OCI-LY1 (cell line): ENCODE data around the gene GRIN2A.

Experiments
- CTCF ChIP-seq: fragments of 200-600 bp; sonication (generic), shearing (Covaris generic); IDR thresholded peaks from 2 replicates; pipeline ENCODE4 v1.5.1; 2017; ENCODE audit warnings: mild to moderate bottlenecking, antibody characterized with exemption, low read length, moderate library complexity, mixed read lengths
- EZH2 ChIP-seq: fragments of 200-600 bp; sonication (generic), shearing (Covaris generic); IDR thresholded peaks from 2 replicates; pipeline ENCODE4 v1.8.0; 2017; ENCODE audit warnings: borderline replicate concordance, mixed run types, mild to moderate bottlenecking, antibody characterized with exemption, low read length, moderate library complexity, mixed read lengths

GRCh38 chr16:9849697-9850245 lies 332.5 kb downstream of the GRIN2A start:
- no peak for TF ChIP-seq CTCF
- TF ChIP-seq EZH2 = no peak
